Measurements from ENCODE around the gene NT5C1A.

GRCh38 chr1:39648496-39648895 is 23.4 kb downstream of the NT5C1A start:
- TF ChIP-seq GATA2 (IDR thresholded peaks at IDR 0.05; ENCODE audit: low read depth, low read length) (no peak), GATA3 (IDR thresholded peaks at IDR 0.05; ENCODE audit: low read depth, low read length) (no peak)
